Muscle layer of colon (tissue), 2 donors: Measurements from ENCODE around the gene CDKN1A.
"Not testable (repeated sequence)": the region's sequence is repeated elsewhere in the genome, so short reads cannot be mapped to it uniquely, and the experiment has no call there.

Experiments
- H3K27ac ChIP-seq: one replicate; pipeline ENCODE4 v1.7.0; 2013; ENCODE audit warnings: low read depth, mild to moderate bottlenecking, low read length, moderate library complexity
- H3K27me3 ChIP-seq, 2 donors: one replicate each; pipeline ENCODE4 v1.7.0; 2013; ENCODE audit warnings: low read length in 2 of 2, mild to moderate bottlenecking in 2 of 2; ENCODE audit not compliant: insufficient read depth in 2 of 2, control insufficient read depth in 1 of 2
- H3K36me3 ChIP-seq: one replicate; pipeline ENCODE4 v1.7.0; 2013; ENCODE audit warnings: mild to moderate bottlenecking, low read length; ENCODE audit not compliant: insufficient read depth
- H3K4me1 ChIP-seq: one replicate; pipeline ENCODE4 v1.7.0; 2013; ENCODE audit warnings: mild to moderate bottlenecking, low read length; ENCODE audit not compliant: insufficient read depth
- H3K4me3 ChIP-seq, 2 donors: one replicate each; pipeline ENCODE4 v1.7.0; 2013; ENCODE audit warnings: low read length in 2 of 2, low read depth in 1 of 2, mild to moderate bottlenecking in 1 of 2, moderate library complexity in 1 of 2
- H3K9ac ChIP-seq: one replicate; pipeline ENCODE4 v1.7.0; 2013; ENCODE audit warnings: low read length
- H3K9me3 ChIP-seq: one replicate; pipeline ENCODE4 v1.7.0; 2013; ENCODE audit warnings: mild to moderate bottlenecking, low read length
- donor health status: abdominal sarcoma.
- donor health status: Adenocarcinoma of cecum.

The CDKN1A gene

GRCh38 chr6:36702656-36703055 lies 24.1 kb downstream of the CDKN1A start:
- Histone ChIP-seq H3K9me3 (no peaks in the 10 kb centered on the region), H3K4me1 (no peaks in the 10 kb centered on the region), H3K27me3 (no peaks in the 10 kb centered on the region), H3K9ac (no peak overlapping the region), H3K4me3 (no peak overlapping the region), H3K27ac (no peak overlapping the region), H3K36me3 (no peaks in the 10 kb centered on the region)

GRCh38 chr6:36703081-36703606 lies 24.6 kb downstream of the CDKN1A start:
- no peaks in the 10 kb centered on the region for H3K4me1 ChIP-seq
- H3K4me3 ChIP-seq: no peak overlapping the region
- H3K9ac ChIP-seq: no peak overlapping the region
- no peaks in the 10 kb centered on the region for H3K36me3 ChIP-seq
- H3K9me3 ChIP-seq: no peaks in the 10 kb centered on the region
- no peak overlapping the region for H3K27ac ChIP-seq
- H3K27me3 ChIP-seq: no peaks in the 10 kb centered on the region

- H3K9ac ChIP-seq: no peak overlapping the region
- no peak overlapping the region for H3K4me3 ChIP-seq
- H3K36me3 ChIP-seq: no peaks in the 10 kb centered on the region
- H3K27me3 ChIP-seq: no peaks in the 10 kb centered on the region
- H3K9me3 ChIP-seq: no peaks in the 10 kb centered on the region
- H3K27ac ChIP-seq: no peak overlapping the region
- H3K4me1 ChIP-seq: no peaks in the 10 kb centered on the region
These were observed 25.5 kb downstream of the CDKN1A start for GRCh38 chr6:36703982-36704381.

GRCh38 chr6:36704961-36705577 lies 26.6 kb downstream of the CDKN1A start:
- H3K9ac ChIP-seq, H3K9me3 ChIP-seq, H3K27me3 ChIP-seq, H3K36me3 ChIP-seq, H3K4me1 ChIP-seq, H3K4me3 ChIP-seq, H3K27ac ChIP-seq: not testable (repeated sequence)

GRCh38 chr6:36706339-36706738 lies 27.8 kb downstream of the CDKN1A start:
- H3K27ac ChIP-seq: no peak overlapping the region
- H3K9me3 ChIP-seq: no peaks in the 10 kb centered on the region
- H3K4me1 ChIP-seq: no peaks in the 10 kb centered on the region
- no peaks in the 10 kb centered on the region for H3K27me3 ChIP-seq
- H3K9ac ChIP-seq: no peak overlapping the region
- no peaks in the 10 kb centered on the region for H3K36me3 ChIP-seq
- no peak overlapping the region for H3K4me3 ChIP-seq

GRCh38 chr6:36712816-36713215 lies 34.3 kb downstream of the CDKN1A start:
- Histone ChIP-seq H3K4me1 (no peaks in the 10 kb centered on the region), H3K27me3 (no peaks in the 10 kb centered on the region), H3K27ac (no peak overlapping the region), H3K9ac (no peak overlapping the region), H3K9me3 (no peaks in the 10 kb centered on the region), H3K4me3 (no peak overlapping the region), H3K36me3 (no peaks in the 10 kb centered on the region)

- Histone ChIP-seq H3K27ac (no peak overlapping the region), H3K4me1 (no peaks in the 10 kb centered on the region), H3K4me3 (no peak overlapping the region), H3K27me3 (no peaks in the 10 kb centered on the region), H3K9ac (no peak overlapping the region), H3K36me3 (no peaks in the 10 kb centered on the region), H3K9me3 (no peaks in the 10 kb centered on the region)
These were observed 35.3 kb downstream of the CDKN1A start for GRCh38 chr6:36713846-36714245.

- Histone ChIP-seq H3K9ac (no peak overlapping the region), H3K9me3 (no peaks in the 10 kb centered on the region), H3K4me3 (no peak overlapping the region), H3K27me3 (no peaks in the 10 kb centered on the region), H3K4me1 (no peaks in the 10 kb centered on the region), H3K36me3 (no peaks in the 10 kb centered on the region), H3K27ac (no peak overlapping the region)
These were observed 36.0 kb downstream of the CDKN1A start for GRCh38 chr6:36714511-36714910.

- no peaks in the 10 kb centered on the region for H3K9me3 ChIP-seq
- no peaks in the 10 kb centered on the region for H3K36me3 ChIP-seq
- H3K27me3 ChIP-seq: no peaks in the 10 kb centered on the region
- H3K4me3 ChIP-seq: no peak overlapping the region
- H3K27ac ChIP-seq: no peak overlapping the region
- no peaks in the 10 kb centered on the region for H3K4me1 ChIP-seq
- H3K9ac ChIP-seq: no peak overlapping the region
These were observed 37.0 kb downstream of the CDKN1A start for GRCh38 chr6:36715469-36715868.

- Histone ChIP-seq H3K27me3 (peaks cover 0 to 5% of the 10 kb centered on the region in 2 donors), H3K36me3 (no peaks in the 10 kb centered on the region), H3K27ac (no peak overlapping the region), H3K9ac (no peak overlapping the region), H3K9me3 (no peaks in the 10 kb centered on the region), H3K4me1 (no peaks in the 10 kb centered on the region), H3K4me3 (no peak overlapping the region)
These were observed 38.1 kb downstream of the CDKN1A start for GRCh38 chr6:36716476-36717093.

- H3K4me3 ChIP-seq: no peak overlapping the region
- no peaks in the 10 kb centered on the region for H3K4me1 ChIP-seq
- no peak overlapping the region for H3K9ac ChIP-seq
- peaks cover 0 to 5% of the 10 kb centered on the region in 2 donors for H3K27me3 ChIP-seq
- H3K36me3 ChIP-seq: no peaks in the 10 kb centered on the region
- no peak overlapping the region for H3K27ac ChIP-seq
- no peaks in the 10 kb centered on the region for H3K9me3 ChIP-seq
These were observed 38.8 kb downstream of the CDKN1A start for GRCh38 chr6:36717231-36717825.
